CD4-positive, alpha-beta T cell (primary cell): ENCODE data around the gene KCNAB2. TPM values are rescaled to one million over a fixed set of nuclear protein-coding genes. Genes with fewer than 3 reads are reported as not detected.

Experiments used
- ATAC-seq: fragments of 200-7000 bp; cut with Tn5 transposase; one replicate; pipeline ENCODE4 v1.10.0; 2022; ENCODE audit warnings: mild to moderate bottlenecking; ENCODE audit not compliant: poor library complexity
- CTCF ChIA-PET: fragments of 350-600 bp; sonication (Branson Sonifier 250); formaldehyde crosslinking; loops from one replicate; lab custom pipeline; 2021; ENCODE audit warnings: antibody characterized with exemption, inconsistent platforms; lab: Charles Lee
- POLR2A ChIA-PET: fragments of 350-600 bp; sonication (Branson Sonifier 250); formaldehyde crosslinking; loops from one replicate; lab custom pipeline; 2021; ENCODE audit warnings: antibody characterized with exemption, inconsistent platforms; lab: Charles Lee
- DNase-seq, 14 experiments: peaks; one replicate each; pipeline ENCODE4 v3.0.0-alpha.2; 2013 to 2020; ENCODE audit warnings: mixed read lengths in 2 of 14
- H3K27ac ChIP-seq, 2 donors: one replicate each; pipeline versions ENCODE4 v1.5.1 to v1.7.0; 2013; ENCODE audit warnings: low read length in 2 of 2, low read depth in 1 of 2, mild to moderate bottlenecking in 1 of 2
- H3K27me3 ChIP-seq, 2 experiments: 1 replicate in 1 of 2; 2 replicates in 1 of 2; pipeline versions ENCODE4 v1.6.1 to v1.7.0; 2013; ENCODE audit warnings: low read length in 2 of 2, control low read depth in 1 of 2, mild to moderate bottlenecking in 1 of 2, moderate library complexity in 1 of 2; ENCODE audit not compliant: insufficient read depth in 2 of 2, control insufficient read depth in 1 of 2
- H3K36me3 ChIP-seq: one replicate; pipeline ENCODE4 v1.6.1; 2013; ENCODE audit warnings: low read length, control low read depth; ENCODE audit not compliant: insufficient read depth
- H3K4me1 ChIP-seq: one replicate; pipeline ENCODE4 v1.6.1; 2013; ENCODE audit warnings: low read length, control low read depth; ENCODE audit not compliant: insufficient read depth
- H3K4me3 ChIP-seq: one replicate; pipeline ENCODE4 v1.5.1; 2013; ENCODE audit warnings: mild to moderate bottlenecking, low read length, moderate library complexity
- H3K9me3 ChIP-seq, 2 experiments: 1 replicate in 1 of 2; 2 replicates in 1 of 2; pipeline versions ENCODE4 v1.6.1 to v1.7.0; 2013; ENCODE audit warnings: low read length in 2 of 2, mild to moderate bottlenecking in 2 of 2, control low read depth in 1 of 2, moderate library complexity in 1 of 2; ENCODE audit not compliant: control insufficient read depth in 1 of 2, insufficient read depth in 1 of 2
- H3K27ac Mint-ChIP-seq: one replicate; pipeline ENCODE4 v1.8.0; 2020; ENCODE audit warnings: mixed read lengths
- H3K27me3 Mint-ChIP-seq: one replicate; pipeline ENCODE4 v1.8.0; 2021; ENCODE audit warnings: mixed read lengths
- H3K36me3 Mint-ChIP-seq: one replicate; pipeline ENCODE4 v1.8.0; 2021; ENCODE audit warnings: low read depth, mixed read lengths
- H3K4me1 Mint-ChIP-seq: one replicate; pipeline ENCODE4 v1.8.0; 2021; ENCODE audit warnings: low read depth, mixed read lengths
- H3K4me3 Mint-ChIP-seq: one replicate; pipeline ENCODE4 v1.8.0; 2020; ENCODE audit warnings: mild to moderate bottlenecking, mixed read lengths
- H3K9me3 Mint-ChIP-seq: one replicate; pipeline ENCODE4 v1.8.0; 2020; ENCODE audit warnings: mixed read lengths
- intact Hi-C, 2 experiments: fragments of 100-400 bp; cut with DNase I in 1 of 2; cut with micrococcal nuclease in 1 of 2; formaldehyde crosslinking; loops; one replicate each; pipeline versions ENCODE4 v1.15.1 to v1.9.0; 2023 to 2025; cut with DNase I, micrococcal nuclease
- total RNA-seq, 174 experiments: library from RNA in 2 of 174; stranded (reverse) in 2 of 174; gene quantifications; one replicate each; pipeline ENCODE4 v1.2.3 and lab custom pipeline; 2021 to 2026
- TF ChIP-seq, protein P1 (sequence below): fragments of 200-600 bp; IDR thresholded peaks from one replicate; pipeline ENCODE4 v1.8.0; 2022; ENCODE audit warnings: antibody characterized with exemption, mild to moderate bottlenecking

Gene KCNAB2
- total RNA-seq, 2 experiments from 2014 or later: 147 to 155 TPM

DNA sequence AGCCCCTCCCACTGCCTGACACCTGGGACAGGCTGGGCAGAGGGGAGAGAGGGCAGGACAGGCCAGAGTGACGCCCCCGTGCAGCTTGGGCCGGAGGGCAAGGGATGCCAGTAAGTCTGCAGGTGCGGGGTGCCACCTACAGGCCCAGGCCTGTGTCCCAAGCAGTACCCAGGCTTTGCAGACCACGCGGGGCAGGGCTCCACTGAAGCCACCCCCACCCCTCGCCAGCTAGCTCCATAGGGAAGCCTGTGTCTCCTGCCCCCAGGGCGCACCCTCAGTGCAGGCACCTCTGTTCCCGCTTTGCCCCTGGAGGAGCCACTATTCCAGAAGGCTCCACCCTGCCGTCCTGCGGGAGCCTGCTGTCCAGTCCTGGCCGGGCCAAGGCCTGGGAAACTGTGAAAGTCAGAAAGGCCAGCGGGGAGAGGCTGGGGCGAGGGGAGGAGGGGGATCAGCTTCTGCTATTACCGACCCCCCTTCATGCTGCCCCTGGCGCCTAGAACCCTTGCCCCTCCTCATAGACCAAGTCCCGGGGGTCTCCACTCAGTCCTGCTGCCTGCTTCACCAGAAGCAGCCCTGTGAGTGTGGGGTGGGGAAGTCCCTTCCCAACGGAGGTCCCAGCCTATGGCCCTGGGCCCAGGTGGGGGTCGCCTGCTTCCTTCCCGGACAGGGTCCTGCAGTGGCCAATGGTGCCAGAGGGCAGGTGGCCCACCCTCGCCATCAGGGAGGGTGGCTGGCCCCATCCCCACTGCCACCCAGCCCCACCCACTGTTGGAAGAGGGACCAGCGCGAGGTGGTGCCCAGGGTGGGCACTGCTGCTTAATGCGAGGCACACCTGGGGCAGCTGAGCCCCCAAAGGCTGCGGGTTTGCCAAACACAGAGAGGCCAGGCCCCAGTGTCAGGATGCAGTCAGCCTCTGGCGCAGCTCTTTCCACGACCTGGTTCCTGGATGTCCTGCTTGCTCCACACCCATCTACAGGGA, 54.4 kb downstream of the KCNAB2 start:
- Histone ChIP-seq H3K9me3 (peaks cover 0 to 6% of the 10 kb centered on the region in 2 experiments), H3K27ac (no peak overlapping the region), H3K4me1 (no peaks in the 10 kb centered on the region), H3K36me3 (peaks cover 23% of the 10 kb centered on the region), H3K4me3 (no peak overlapping the region), H3K27me3 (no peaks in the 10 kb centered on the region)
- peaks cover 4% of the 10 kb centered on the region for H3K27me3 Mint-ChIP-seq
- ATAC-seq: no peak
- ChIA-PET CTCF (no interaction called here), POLR2A (interaction anchor here (0.6 kb wide), 1 partner anchor 44 kb away, joined by 3 read pairs; no protein-coding TSS in a partner anchor)
- H3K4me1 Mint-ChIP-seq: no peaks in the 10 kb centered on the region
- DNase-seq: peak in 2 of 14 experiments; percentile 15 to 30
- TF ChIP-seq, protein P1, sequence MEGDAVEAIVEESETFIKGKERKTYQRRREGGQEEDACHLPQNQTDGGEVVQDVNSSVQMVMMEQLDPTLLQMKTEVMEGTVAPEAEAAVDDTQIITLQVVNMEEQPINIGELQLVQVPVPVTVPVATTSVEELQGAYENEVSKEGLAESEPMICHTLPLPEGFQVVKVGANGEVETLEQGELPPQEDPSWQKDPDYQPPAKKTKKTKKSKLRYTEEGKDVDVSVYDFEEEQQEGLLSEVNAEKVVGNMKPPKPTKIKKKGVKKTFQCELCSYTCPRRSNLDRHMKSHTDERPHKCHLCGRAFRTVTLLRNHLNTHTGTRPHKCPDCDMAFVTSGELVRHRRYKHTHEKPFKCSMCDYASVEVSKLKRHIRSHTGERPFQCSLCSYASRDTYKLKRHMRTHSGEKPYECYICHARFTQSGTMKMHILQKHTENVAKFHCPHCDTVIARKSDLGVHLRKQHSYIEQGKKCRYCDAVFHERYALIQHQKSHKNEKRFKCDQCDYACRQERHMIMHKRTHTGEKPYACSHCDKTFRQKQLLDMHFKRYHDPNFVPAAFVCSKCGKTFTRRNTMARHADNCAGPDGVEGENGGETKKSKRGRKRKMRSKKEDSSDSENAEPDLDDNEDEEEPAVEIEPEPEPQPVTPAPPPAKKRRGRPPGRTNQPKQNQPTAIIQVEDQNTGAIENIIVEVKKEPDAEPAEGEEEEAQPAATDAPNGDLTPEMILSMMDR: peak; percentile 28
- H3K9me3 Mint-ChIP-seq: no peaks in the 10 kb centered on the region
- peaks cover 14% of the 10 kb centered on the region for H3K36me3 Mint-ChIP-seq
- no peak overlapping the region for H3K4me3 Mint-ChIP-seq
- no peak overlapping the region for H3K27ac Mint-ChIP-seq
- intact Hi-C loops: no loop called here

DNA sequence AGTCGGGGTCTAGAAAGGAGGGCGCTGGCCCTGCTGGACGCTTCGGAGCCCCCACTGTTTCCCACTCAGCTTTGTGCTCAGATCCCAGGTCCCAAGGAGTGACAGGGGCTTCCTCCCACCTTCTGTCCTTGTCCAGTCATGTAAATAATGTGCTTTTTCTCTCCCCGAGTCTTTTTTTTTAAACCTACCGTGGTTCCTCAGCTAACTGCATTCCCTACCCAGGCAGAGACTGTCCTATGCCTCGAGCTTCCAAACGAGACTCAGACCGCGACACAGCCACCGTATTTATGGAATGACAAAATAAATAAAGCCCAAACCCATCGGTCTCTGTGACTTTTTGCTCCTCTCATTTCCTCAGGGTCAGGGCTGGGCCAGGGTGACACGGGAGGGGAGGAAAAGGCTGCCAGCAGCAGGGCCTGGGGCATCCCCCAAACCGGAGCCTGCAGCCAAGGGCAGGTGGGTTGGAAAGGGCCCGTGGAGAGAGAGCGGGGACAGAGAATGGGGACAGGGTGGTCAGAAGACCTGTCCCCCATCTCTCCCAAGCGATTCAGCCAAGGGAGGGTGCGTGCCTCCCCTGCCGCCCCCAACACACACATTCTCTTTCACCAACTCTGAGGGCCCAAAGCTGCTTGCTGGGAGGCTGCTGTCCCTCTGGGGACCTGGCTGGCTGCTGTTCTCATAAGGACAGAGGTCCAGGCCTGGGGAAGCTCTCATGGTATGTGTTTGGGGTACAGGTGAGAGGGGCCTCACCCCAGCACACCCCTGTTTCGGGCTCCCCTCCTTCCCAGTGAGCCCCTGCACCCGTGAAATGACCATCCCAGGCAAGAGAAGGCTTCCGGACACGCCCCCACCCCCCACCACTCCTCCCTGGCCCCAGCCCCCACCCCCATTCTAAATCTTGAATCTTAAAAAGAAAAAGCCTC, 55.4 kb downstream of the KCNAB2 start:
- no peaks in the 10 kb centered on the region for H3K27me3 ChIP-seq
- intact Hi-C loops: no loop called here
- DNase-seq (peak in 1 of 14 experiments; percentile 11), ATAC-seq (no peak)
- Mint-ChIP-seq H3K27ac (no peak overlapping the region), H3K4me3 (no peak overlapping the region), H3K4me1 (no peaks in the 10 kb centered on the region), H3K9me3 (no peaks in the 10 kb centered on the region), H3K36me3 (peaks cover 14% of the 10 kb centered on the region), H3K27me3 (peaks cover 6% of the 10 kb centered on the region)
- peaks cover 0 to 6% of the 10 kb centered on the region in 2 experiments for H3K9me3 ChIP-seq
- H3K27ac ChIP-seq: no peak overlapping the region
- H3K4me3 ChIP-seq: no peak overlapping the region
- ChIA-PET CTCF (no interaction called here), POLR2A (interaction anchor here (0.5 kb wide), 1 partner anchor 44 kb away, joined by 3 read pairs; no protein-coding TSS in a partner anchor)
- TF ChIP-seq, protein P1: no peak
- no peaks in the 10 kb centered on the region for H3K4me1 ChIP-seq
- H3K36me3 ChIP-seq: peaks cover 16% of the 10 kb centered on the region

DNA sequence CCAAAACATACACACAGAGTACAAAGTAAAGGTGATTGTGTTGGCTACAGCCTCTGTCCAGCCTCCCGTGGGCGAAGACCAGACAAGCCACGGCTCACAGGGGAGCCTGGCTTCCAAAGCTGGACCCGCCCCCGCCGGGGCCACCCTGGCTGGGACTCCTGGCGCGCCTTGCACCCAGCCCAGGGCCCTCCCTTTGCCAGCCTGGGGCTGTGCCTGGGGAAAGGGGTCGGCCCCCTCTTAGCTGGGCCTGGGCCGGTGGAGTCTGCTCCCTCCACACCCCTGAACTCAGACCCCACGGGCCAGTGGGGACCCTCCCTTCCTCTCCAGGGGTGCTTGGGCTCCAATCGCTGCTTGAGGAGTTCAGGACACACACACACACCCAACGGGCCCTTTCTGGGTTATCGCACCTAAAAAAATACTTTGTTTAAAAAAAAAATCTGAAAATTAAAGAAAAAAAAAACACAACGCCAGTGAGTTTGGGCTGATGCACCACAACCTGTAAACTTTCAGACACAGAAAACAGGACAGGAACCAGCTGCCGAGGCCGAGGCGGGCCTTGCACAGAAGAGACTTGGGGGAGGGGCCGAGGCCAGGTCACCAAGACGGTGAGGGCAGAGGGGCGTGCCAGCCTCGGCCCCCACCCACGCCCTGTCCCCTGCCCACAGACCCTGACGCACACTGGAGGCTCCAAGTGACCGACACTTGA, 56.3 kb downstream of the KCNAB2 start:
- intact Hi-C loops: no loop called here
- POLR2A ChIA-PET: interaction anchor here (0.5 kb wide), 1 partner anchor 45 kb away, joined by 3 read pairs; no protein-coding TSS in a partner anchor
- ATAC-seq (no peak), DNase-seq (no peak)
- H3K4me1 Mint-ChIP-seq: no peaks in the 10 kb centered on the region
- Histone ChIP-seq H3K27me3 (no peaks in the 10 kb centered on the region), H3K27ac (no peak overlapping the region), H3K36me3 (peaks cover 8% of the 10 kb centered on the region), H3K4me3 (no peak overlapping the region), H3K9me3 (peaks cover 0 to 6% of the 10 kb centered on the region in 2 experiments), H3K4me1 (no peaks in the 10 kb centered on the region)
- no peak overlapping the region for H3K4me3 Mint-ChIP-seq
- no peak overlapping the region for H3K27ac Mint-ChIP-seq
- CTCF ChIA-PET: no interaction called here
- H3K9me3 Mint-ChIP-seq: no peaks in the 10 kb centered on the region
- peaks cover 14% of the 10 kb centered on the region for H3K36me3 Mint-ChIP-seq
- peaks cover 6% of the 10 kb centered on the region for H3K27me3 Mint-ChIP-seq
- TF ChIP-seq, protein P1: no peak
